ENCODE measurements around the gene NPAS3. TPM values are rescaled to one million over a fixed set of nuclear protein-coding genes. Genes with fewer than 3 reads are reported as not detected.

Gene NPAS3
- total RNA-seq, 1 donor from 2014 or later = 5.2 TPM

GRCh38 chr14:33541171-33541570, 602.5 kb downstream of the NPAS3 start:
- no peak for TF ChIP-seq CTCF (IDR thresholded peaks at IDR 0.05; ENCODE audit: unreplicated experiment)
- no peak for DNase-seq (ENCODE audit: low spot score in 2 of 2, unreplicated experiment in 2 of 2)
- no peaks in the 10 kb centered on the region for H3K9me3 Mint-ChIP-seq
- H3K27me3 Mint-ChIP-seq (ENCODE audit: low read depth) = peaks cover 19% of the 10 kb centered on the region
- peaks cover 7% of the 10 kb centered on the region for H3K4me1 Mint-ChIP-seq
- no peak overlapping the region for H3K27ac Mint-ChIP-seq
- H3K36me3 Mint-ChIP-seq = no peaks in the 10 kb centered on the region
- no peak overlapping the region for H3K4me3 Mint-ChIP-seq

- no peak for TF ChIP-seq CTCF (IDR thresholded peaks at IDR 0.05; ENCODE audit: unreplicated experiment)
- Mint-ChIP-seq H3K4me3 (no peak overlapping the region), H3K36me3 (no peaks in the 10 kb centered on the region), H3K27ac (no peak overlapping the region), H3K4me1 (peaks cover 7% of the 10 kb centered on the region), H3K9me3 (no peaks in the 10 kb centered on the region), H3K27me3 (ENCODE audit: low read depth) (peaks cover 15% of the 10 kb centered on the region)
- no peak for DNase-seq (ENCODE audit: low spot score in 2 of 2, unreplicated experiment in 2 of 2)
These were observed 603.9 kb downstream of the NPAS3 start for GRCh38 chr14:33542338-33543287.

- no peak for TF ChIP-seq CTCF (IDR thresholded peaks at IDR 0.05; ENCODE audit: unreplicated experiment)
- H3K4me3 Mint-ChIP-seq = no peak overlapping the region
- no peak for DNase-seq (ENCODE audit: low spot score in 2 of 2, unreplicated experiment in 2 of 2)
- peaks cover 10% of the 10 kb centered on the region for H3K27me3 Mint-ChIP-seq (ENCODE audit: low read depth)
- H3K4me1 Mint-ChIP-seq = no peaks in the 10 kb centered on the region
- no peaks in the 10 kb centered on the region for H3K36me3 Mint-ChIP-seq
- H3K27ac Mint-ChIP-seq = no peak overlapping the region
- H3K9me3 Mint-ChIP-seq = no peaks in the 10 kb centered on the region
These were observed 607.0 kb downstream of the NPAS3 start for GRCh38 chr14:33545696-33546095.

GRCh38 chr14:33548606-33549005, 609.9 kb downstream of the NPAS3 start:
- H3K27ac Mint-ChIP-seq = no peak overlapping the region
- no peak for DNase-seq (ENCODE audit: low spot score in 2 of 2, unreplicated experiment in 2 of 2)
- no peak overlapping the region for H3K4me3 Mint-ChIP-seq

GRCh38 chr14:33551963-33552362, 613.3 kb downstream of the NPAS3 start:
- H3K27ac Mint-ChIP-seq = no peak overlapping the region
- H3K27me3 Mint-ChIP-seq (ENCODE audit: low read depth) = no peaks in the 10 kb centered on the region
- peaks cover 27% of the 10 kb centered on the region for H3K4me1 Mint-ChIP-seq
- no peak overlapping the region for H3K4me3 Mint-ChIP-seq
- no peaks in the 10 kb centered on the region for H3K9me3 Mint-ChIP-seq
- no peak for TF ChIP-seq CTCF (IDR thresholded peaks at IDR 0.05; ENCODE audit: unreplicated experiment)
- DNase-seq (ENCODE audit: low spot score in 2 of 2, unreplicated experiment in 2 of 2) = no peak
- H3K36me3 Mint-ChIP-seq = no peaks in the 10 kb centered on the region

More at GRCh38 chr14:33548606-33549005, 609.9 kb downstream of the NPAS3 start:
- H3K27me3 Mint-ChIP-seq (ENCODE audit: low read depth) = no peaks in the 10 kb centered on the region
- TF ChIP-seq CTCF (IDR thresholded peaks at IDR 0.05; ENCODE audit: unreplicated experiment) = no peak
- H3K4me1 Mint-ChIP-seq = no peaks in the 10 kb centered on the region
- H3K36me3 Mint-ChIP-seq = no peaks in the 10 kb centered on the region
- H3K9me3 Mint-ChIP-seq = no peaks in the 10 kb centered on the region

Measured in mesothelial cell of epicardium (in vitro differentiated cells).